ENCODE results near the gene FAM9C. TPM values are rescaled to one million over a fixed set of nuclear protein-coding genes. Genes with fewer than 3 reads are reported as not detected.

The FAM9C gene
- total and polyA plus RNA-seq, 2 donors from 2014 or later = not detected

- no peak for DNase-seq
- intact Hi-C loops (cut with DNase I) = no loop called here
- FAIRE-seq = peak; percentile 85
- Histone ChIP-seq H3K27me3 (ENCODE audit: control insufficient read depth, insufficient read depth, low read length) (no peaks in the 10 kb centered on the region), H3K9me3 (ENCODE audit: control insufficient read depth in 2 of 3, insufficient read depth in 1 of 3, low read length in 3 of 3) (no peaks in the 10 kb centered on the region), H3K9ac (ENCODE audit: low read length in 3 of 3) (no peak overlapping the region), H3K4me1 (ENCODE audit: control insufficient read depth in 2 of 3, insufficient read depth in 2 of 3, low read depth in 1 of 3, low read length in 3 of 3) (peaks cover 0 to 3% (median 0%) of the 10 kb centered on the region in 3 donors), H3K27ac (ENCODE audit: low read depth in 2 of 2, low read length in 2 of 2) (no peak overlapping the region), H3K4me3 (ENCODE audit: low read length in 3 of 3) (no peak overlapping the region), H3K36me3 (ENCODE audit: control insufficient read depth in 2 of 3, insufficient read depth in 3 of 3, low read length in 3 of 3) (no peaks in the 10 kb centered on the region)
- TF ChIP-seq CTCF (IDR thresholded peaks at IDR 0.05; ENCODE audit: borderline replicate concordance, extremely low read depth, insufficient read depth) = no peak
These were observed 42.3 kb downstream of the FAM9C start for GRCh38 chrX:13001961-13002671.

- no peaks in the 10 kb centered on the region for H3K27me3 ChIP-seq (ENCODE audit: control insufficient read depth, insufficient read depth, low read length)
- no peak overlapping the region for H3K4me3 ChIP-seq (ENCODE audit: low read length in 3 of 3)
- H3K36me3 ChIP-seq (ENCODE audit: control insufficient read depth in 2 of 3, insufficient read depth in 3 of 3, low read length in 3 of 3) = no peaks in the 10 kb centered on the region
- no peak overlapping the region for H3K27ac ChIP-seq (ENCODE audit: low read depth in 2 of 2, low read length in 2 of 2)
- peaks cover 0 to 3% (median 0%) of the 10 kb centered on the region in 3 donors for H3K4me1 ChIP-seq (ENCODE audit: control insufficient read depth in 2 of 3, insufficient read depth in 2 of 3, low read depth in 1 of 3, low read length in 3 of 3)
- no peak for FAIRE-seq
- intact Hi-C loops (cut with DNase I) = no loop called here
- H3K9me3 ChIP-seq (ENCODE audit: control insufficient read depth in 2 of 3, insufficient read depth in 1 of 3, low read length in 3 of 3) = no peaks in the 10 kb centered on the region
- DNase-seq = no peak
- no peak for TF ChIP-seq CTCF (IDR thresholded peaks at IDR 0.05; ENCODE audit: borderline replicate concordance, extremely low read depth, insufficient read depth)
- no peak overlapping the region for H3K9ac ChIP-seq (ENCODE audit: low read length in 3 of 3)
These were observed 43.3 kb downstream of the FAM9C start for GRCh38 chrX:13001097-13001496.

GRCh38 chrX:13000301-13000811, 44.1 kb downstream of the FAM9C start:
- peaks cover 0 to 3% (median 0%) of the 10 kb centered on the region in 3 donors for H3K4me1 ChIP-seq (ENCODE audit: control insufficient read depth in 2 of 3, insufficient read depth in 2 of 3, low read depth in 1 of 3, low read length in 3 of 3)
- H3K9ac ChIP-seq (ENCODE audit: low read length in 3 of 3) = no peak overlapping the region
- peak overlapping the region in 1 of 2 donors; percentile 80 for H3K27ac ChIP-seq (ENCODE audit: low read depth in 2 of 2, low read length in 2 of 2)
- no peaks in the 10 kb centered on the region for H3K36me3 ChIP-seq (ENCODE audit: control insufficient read depth in 2 of 3, insufficient read depth in 3 of 3, low read length in 3 of 3)
- no peak overlapping the region for H3K4me3 ChIP-seq (ENCODE audit: low read length in 3 of 3)
- intact Hi-C loops (cut with DNase I) = no loop called here
- DNase-seq = no peak
- no peaks in the 10 kb centered on the region for H3K27me3 ChIP-seq (ENCODE audit: control insufficient read depth, insufficient read depth, low read length)
- TF ChIP-seq CTCF (IDR thresholded peaks at IDR 0.05; ENCODE audit: borderline replicate concordance, extremely low read depth, insufficient read depth) = no peak
- H3K9me3 ChIP-seq (ENCODE audit: control insufficient read depth in 2 of 3, insufficient read depth in 1 of 3, low read length in 3 of 3) = no peaks in the 10 kb centered on the region
- no peak for FAIRE-seq
